Activated naive CD4-positive, alpha-beta T cell treated with anti-CD3 and anti-CD28 coated beads, Interleukin-2, amount 50 U/mL, for 16 hours (primary cell): ENCODE measurements around the gene SETBP1.

ENCODE experiments used
- DNase-seq: peaks from one replicate; pipeline ENCODE4 v3.0.0-alpha.2; 2020

The SETBP1 gene

DNA sequence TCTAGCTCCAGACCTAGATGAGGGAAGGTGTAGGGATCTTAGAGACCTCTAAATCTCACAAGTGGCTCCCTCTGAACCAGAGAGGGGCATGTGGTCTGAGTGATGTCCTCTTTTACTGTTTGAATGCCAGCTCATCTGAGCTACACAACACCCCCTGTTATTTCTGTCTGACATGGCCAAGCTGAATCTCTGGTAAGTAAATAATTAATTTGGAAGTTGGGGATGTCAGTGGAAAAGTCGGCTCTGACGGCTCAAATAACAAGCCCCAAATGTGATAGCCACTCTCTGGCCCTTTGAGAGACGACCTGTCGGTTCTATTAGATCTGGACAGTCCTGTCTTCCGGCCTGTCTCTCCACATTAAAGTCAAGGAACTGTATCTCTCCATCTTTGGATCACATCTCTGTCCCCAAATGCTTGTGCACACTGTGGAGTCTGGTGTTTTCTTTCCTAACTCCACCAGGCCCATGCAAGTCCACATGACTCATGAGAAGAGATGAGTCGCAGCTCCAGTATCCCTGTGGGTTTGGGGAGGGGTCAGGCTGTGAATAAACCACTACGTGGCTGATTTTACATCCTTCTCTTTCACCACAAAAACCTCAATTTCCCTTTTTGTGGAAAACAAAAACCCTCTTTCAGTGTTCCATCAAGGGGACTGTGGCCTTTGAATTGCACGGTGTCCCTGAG lies 52.5 kb downstream of the SETBP1 start:
- DNase-seq, result no peak

DNA sequence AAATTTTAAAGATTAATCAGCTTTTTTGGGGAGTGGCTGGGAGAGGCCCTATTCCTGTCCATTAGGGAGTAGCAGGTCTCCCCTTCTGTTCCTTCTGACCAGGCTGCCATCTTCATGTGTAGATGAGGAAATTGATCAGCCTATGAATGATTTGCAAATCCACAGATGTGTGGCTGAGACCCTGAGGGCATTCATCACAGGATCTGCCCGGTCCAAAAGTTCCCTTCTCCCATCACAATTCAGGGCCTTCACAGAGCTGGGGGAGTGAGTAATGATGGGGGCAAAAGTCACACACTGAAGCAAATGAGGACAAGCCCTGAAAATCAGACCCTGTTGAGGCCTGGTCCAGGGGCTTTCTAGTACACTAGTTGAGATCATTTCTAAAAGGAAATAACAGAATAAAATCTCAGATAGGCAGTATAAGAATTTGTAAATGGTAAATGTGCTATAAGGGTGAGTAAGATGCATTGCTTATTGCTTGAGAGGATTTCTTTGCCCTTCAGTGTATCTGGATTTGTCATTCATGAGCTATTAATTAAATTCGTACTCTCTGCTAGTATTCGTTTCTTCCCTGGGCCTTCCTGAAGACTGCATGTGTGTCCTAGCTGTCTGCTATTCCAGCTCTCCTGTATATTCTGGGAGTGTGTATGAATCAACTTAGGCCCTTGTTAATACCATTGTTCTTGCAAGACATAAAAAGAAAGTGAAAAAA lies 53.2 kb downstream of the SETBP1 start:
- no peak for DNase-seq

GRCh38 chr18:44735096-44735495 lies 54.4 kb downstream of the SETBP1 start:
- DNase-seq, result no peak

DNA sequence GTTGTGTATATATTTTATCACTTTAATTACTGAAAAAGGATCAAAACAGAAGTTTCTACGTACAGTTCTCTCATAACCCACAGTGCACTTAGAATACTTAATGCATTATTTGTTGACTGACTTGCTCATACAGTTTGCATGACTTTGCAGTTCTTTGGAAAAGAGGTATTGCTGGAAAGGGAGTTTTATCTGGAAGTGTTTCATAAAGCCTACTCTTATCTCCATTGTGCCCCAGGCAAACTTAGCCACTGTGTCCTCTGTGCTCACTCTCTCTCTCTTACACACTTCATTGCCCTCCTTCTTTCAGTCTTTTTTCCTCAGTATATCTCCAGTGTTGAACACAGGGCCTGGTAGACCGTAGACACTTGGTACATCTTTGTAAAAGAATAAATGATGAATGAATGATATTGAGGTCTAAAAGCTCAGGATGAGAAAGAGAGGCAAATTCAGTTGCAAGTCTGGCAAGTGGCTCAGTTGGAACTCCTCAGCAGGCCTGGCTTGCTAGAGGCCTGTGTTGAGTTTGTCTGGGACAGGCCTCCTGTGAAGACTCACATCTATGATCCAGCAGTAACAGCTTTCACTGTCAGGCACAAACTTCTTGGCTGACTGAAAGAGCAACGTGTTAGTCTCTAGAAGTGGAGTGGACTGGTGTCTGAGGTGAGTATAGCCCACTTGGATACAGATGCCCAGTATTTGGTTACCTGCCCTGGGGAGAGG lies 56.1 kb downstream of the SETBP1 start:
- DNase-seq, result no peak

GRCh38 chr18:44737623-44738022 lies 56.9 kb downstream of the SETBP1 start:
- no peak for DNase-seq

GRCh38 chr18:44740000-44740399 lies 59.3 kb downstream of the SETBP1 start:
- no peak for DNase-seq

- no peak for DNase-seq
These were observed 60.4 kb downstream of the SETBP1 start for GRCh38 chr18:44741085-44741484.

DNA sequence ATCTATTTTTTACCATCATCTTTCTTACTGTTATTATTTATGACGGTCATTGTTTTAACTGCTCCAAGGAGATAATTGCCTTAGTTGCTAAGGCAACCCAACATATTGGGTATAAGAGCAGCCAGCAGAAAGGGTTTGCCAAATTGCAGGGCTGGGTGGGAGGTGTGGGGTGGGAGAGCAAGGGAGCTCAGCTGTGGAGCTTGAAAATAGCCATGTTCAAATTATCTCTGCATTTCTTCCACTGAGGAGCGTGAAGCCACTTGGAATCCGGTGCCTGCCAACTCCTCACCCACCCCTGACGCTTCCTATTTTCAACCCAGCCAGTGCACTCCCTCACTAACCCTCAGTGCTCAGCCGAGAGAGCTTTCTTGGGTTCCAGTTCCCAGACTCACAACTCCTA lies 60.8 kb downstream of the SETBP1 start:
- DNase-seq, result no peak

DNA sequence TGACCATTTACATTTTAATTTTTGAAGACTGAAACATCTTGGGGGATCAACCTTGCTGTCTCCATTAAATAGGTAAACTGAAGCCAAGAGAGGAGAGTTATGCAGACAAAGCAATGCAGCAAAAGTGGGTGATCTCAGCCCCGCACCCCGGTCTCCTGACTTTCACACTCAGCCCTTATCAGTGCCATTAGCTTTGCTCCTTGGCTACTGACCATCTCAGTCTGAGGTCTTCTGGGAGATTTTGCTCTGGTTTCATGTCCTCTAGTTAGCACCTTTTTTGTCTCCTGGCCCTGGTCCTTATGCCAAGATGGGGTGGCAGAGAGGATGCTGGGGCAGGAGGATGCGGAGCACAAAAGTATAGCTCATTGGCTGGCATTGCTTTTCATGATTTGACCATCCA lies 61.4 kb downstream of the SETBP1 start:
- no peak for DNase-seq

GRCh38 chr18:44742718-44743311 lies 62.1 kb downstream of the SETBP1 start:
- DNase-seq, result no peak

GRCh38 chr18:44743631-44744030 lies 62.9 kb downstream of the SETBP1 start:
- DNase-seq, result no peak

- no peak for DNase-seq
These were observed 63.8 kb downstream of the SETBP1 start for GRCh38 chr18:44744161-44745121.

GRCh38 chr18:44747157-44747556 lies 66.5 kb downstream of the SETBP1 start:
- no peak for DNase-seq

DNA sequence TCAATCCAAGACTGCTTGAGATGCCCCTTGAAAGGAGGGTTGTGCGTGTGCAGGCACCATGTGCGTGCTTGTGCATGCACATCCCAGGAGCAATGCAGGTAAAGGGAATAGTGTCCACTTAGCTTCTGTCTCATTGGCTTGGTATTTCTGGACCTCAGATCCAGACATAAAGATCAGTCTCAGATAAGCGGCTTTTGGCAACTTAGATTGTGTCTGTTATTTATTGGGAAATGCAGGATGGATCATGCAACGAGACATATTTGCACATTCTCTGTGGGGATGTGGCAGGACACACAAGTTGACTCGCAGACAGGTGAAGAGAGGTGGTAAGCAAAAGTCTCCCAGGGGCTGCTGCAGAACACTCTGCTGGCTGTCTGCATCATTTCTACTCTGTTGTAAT lies 67.9 kb downstream of the SETBP1 start:
- no peak for DNase-seq

GRCh38 chr18:44750774-44751173 lies 70.1 kb downstream of the SETBP1 start:
- DNase-seq, result no peak

DNA sequence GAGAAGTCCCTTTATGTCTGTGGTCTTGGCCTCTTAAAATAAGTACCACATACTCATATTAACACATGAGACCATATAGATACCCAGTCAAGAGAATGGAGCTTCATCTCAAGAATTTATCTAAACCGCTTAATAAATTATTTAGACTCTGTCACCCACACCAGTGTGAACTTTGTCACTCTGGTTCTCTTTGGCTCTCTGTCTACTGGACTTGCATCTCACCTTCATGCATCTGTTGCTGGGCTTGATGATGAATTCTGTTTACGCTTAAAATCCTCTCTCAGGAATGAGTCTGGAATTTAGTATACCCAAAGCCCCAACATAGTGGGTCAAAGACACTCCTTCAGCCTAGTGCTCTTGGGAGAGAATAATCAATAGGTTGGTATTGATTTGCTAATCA lies 73.9 kb downstream of the SETBP1 start:
- DNase-seq, result no peak

DNA sequence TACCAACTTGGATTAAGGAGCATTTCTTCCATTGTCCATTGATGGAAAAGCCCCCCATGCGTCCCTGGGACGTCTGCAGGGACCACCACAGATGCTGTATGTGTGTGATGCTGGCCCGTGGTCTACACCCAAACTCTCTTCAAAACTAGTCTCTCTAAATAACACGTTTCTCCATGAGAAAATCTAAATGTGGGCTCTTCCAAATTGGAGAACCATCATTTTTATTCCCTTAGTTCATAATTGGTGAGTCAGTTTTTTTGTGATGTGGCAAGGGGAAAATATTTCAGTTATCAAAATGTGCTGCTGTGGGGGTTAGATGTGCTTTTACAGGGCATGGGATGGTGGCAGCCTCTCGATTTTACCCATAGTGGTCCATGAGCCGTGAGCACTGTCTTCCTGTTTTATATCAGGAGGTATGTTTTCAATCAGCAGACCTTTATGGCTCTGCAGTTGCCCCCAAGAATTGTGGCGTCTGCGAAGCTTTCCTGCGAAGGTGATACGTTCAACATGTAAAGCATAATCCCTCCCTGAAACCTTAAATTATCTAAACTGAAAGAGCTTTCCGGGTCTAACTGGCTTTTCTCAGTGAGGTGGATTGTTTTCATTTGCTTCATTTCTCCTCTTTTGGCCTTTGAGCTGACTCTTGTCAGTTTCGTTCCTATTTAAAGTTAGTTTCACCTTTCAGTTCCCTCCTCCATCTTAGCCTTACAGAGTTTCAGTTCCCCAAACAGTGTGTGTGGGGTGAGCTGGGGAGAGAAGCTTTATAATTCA lies 78.4 kb downstream of the SETBP1 start:
- DNase-seq, result peak; percentile 40

GRCh38 chr18:44759925-44760342 lies 79.2 kb downstream of the SETBP1 start:
- no peak for DNase-seq

- DNase-seq, result no peak
These were observed 81.1 kb downstream of the SETBP1 start for GRCh38 chr18:44761812-44762211.

DNA sequence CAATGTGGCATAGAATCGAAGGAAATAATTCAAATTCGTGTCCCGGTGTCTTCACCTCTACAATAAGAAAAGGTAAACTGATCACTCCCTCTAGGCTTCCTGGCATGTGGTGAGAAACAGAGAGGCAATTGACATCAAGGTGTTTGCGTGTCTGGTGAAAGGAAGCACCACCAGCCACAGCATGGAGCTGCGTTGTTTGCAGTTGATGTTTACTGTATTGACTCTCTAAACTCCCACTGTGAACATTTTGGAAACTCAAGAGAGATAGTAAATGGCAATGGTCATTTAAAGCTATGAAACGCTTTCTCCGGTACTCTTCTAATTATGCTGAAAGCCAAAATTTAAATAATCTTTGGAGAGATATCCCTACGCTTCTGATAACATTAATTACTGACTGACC lies 82.6 kb downstream of the SETBP1 start:
- no peak for DNase-seq

DNA sequence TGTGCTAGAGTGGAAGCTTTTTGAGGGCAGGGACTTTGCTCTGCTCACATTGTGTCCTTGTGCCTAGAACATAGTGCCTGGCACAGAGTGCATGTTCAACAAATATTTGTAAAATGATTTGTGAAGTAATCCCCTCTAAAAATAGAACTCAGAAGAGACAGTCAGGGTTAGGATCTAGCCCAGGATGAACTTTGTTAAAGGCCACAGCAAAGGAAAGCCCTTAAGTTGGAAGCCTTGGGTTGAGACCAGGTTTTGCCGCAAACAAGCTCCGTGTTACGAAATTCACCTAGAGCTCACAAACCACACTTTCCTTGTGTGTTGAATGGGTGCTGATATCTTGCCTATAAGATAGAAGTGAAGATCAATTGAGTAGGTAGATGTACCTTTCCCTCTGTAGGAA lies 84.2 kb downstream of the SETBP1 start:
- no peak for DNase-seq

DNA sequence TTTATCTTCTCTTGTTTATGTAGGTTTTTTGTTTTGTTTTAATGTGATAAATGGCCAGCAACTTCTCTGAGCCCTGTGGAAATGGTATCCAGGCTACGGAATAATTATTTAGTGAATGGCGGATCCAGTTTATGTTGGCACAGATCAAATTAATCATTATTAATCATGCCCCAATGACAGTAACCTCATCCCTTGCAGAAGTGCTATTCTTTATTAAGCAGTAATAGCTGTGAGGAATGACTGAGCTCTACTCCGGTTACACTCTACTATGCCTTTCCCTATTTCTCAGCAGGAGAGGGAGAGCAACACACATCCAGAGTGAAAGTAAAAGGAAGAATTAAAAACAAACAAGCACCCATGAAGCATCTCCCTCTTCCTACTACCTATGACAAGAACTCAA lies 84.8 kb downstream of the SETBP1 start:
- no peak for DNase-seq
